ENCODE results near the gene GTF3C5. TPM values are rescaled to one million over a fixed set of nuclear protein-coding genes. Genes with fewer than 3 reads are reported as not detected.

Gene GTF3C5
- total and polyA plus RNA-seq, 9 of the 15 experiments (the other 6 are each of a cell fraction or from before 2014, with no cell fraction given), result 3.8 to 118 (median 83.7) TPM

DNA sequence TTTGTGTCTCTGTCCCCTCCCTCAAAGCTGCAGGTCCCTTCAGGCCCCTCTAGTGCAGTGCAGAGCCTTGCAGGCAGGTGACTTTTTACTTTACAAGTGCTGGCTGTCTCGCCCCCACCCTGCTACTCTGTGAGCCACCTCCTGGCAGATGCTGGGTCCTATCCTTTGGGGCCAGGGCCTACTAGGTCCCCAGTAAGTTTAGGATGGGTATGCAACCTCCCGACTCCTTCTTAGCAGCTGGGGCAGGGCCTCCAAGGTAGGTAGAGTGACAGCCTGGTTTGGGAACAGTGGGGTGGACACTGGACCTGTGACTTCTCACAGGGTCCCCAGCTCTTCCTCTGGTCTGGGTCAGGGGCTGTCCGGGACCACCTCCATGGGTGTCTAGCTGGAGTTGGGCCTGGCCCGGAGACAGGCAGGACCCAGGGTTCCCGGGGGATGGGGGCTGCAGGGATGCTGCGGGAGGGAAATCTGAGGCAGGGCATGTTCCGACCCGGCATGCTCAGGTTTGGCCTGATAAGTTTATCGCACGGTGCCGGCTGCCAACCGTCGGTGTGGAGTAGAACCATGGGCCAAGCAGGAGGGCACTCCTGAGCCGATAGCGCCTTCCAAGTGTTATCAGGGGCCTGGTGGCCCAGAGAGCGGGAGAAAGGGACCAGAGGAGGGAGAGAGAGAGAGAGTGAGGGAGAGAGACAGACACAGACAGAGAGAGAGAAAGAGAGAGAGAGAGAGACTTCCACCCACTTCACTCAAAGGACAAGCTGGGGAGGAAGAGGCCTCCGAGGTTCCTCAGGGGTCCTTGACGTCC lies 31.8 kb upstream of the GTF3C5 start (continued):
- TF ChIP-seq, protein P1, sequence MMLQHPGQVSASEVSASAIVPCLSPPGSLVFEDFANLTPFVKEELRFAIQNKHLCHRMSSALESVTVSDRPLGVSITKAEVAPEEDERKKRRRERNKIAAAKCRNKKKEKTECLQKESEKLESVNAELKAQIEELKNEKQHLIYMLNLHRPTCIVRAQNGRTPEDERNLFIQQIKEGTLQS (IDR thresholded peaks at IDR 0.05), result no peak
- TF ChIP-seq, protein P1 (CRISPR knock-in tag; conservative IDR thresholded peaks at IDR 0.05), result no peak
- TF ChIP-seq PCBP2 (IDR thresholded peaks at IDR 0.05; ENCODE audit: low read depth, low read length, poor library complexity, severe bottlenecking) (no peak), CREB1 (IDR thresholded peaks at IDR 0.05) (peak; percentile 52; the same call in 1 of the 2 replicates), CREB1 (CRISPR knock-in tag; IDR thresholded peaks at IDR 0.05) (no peak), ARID2 (IDR thresholded peaks at IDR 0.05) (no peak), ELK3 (CRISPR knock-in tag; IDR thresholded peaks at IDR 0.05) (no peak), POLR2AphosphoS2 (IDR thresholded peaks at IDR 0.05; ENCODE audit: low read length) (no peak), ZNF407 (IDR thresholded peaks at IDR 0.05; ENCODE audit: low read depth) (0 out of 2 replicates have a peak, but pooled peaks have one; percentile 18), EHMT2 (IDR thresholded peaks at IDR 0.05) (peak; percentile 69)
- TF ChIP-seq, protein P2, sequence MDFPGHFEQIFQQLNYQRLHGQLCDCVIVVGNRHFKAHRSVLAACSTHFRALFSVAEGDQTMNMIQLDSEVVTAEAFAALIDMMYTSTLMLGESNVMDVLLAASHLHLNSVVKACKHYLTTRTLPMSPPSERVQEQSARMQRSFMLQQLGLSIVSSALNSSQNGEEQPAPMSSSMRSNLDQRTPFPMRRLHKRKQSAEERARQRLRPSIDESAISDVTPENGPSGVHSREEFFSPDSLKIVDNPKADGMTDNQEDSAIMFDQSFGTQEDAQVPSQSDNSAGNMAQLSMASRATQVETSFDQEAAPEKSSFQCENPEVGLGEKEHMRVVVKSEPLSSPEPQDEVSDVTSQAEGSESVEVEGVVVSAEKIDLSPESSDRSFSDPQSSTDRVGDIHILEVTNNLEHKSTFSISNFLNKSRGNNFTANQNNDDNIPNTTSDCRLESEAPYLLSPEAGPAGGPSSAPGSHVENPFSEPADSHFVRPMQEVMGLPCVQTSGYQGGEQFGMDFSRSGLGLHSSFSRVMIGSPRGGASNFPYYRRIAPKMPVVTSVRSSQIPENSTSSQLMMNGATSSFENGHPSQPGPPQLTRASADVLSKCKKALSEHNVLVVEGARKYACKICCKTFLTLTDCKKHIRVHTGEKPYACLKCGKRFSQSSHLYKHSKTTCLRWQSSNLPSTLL (IDR thresholded peaks at IDR 0.05), result no peak
- TF ChIP-seq, protein P3, sequence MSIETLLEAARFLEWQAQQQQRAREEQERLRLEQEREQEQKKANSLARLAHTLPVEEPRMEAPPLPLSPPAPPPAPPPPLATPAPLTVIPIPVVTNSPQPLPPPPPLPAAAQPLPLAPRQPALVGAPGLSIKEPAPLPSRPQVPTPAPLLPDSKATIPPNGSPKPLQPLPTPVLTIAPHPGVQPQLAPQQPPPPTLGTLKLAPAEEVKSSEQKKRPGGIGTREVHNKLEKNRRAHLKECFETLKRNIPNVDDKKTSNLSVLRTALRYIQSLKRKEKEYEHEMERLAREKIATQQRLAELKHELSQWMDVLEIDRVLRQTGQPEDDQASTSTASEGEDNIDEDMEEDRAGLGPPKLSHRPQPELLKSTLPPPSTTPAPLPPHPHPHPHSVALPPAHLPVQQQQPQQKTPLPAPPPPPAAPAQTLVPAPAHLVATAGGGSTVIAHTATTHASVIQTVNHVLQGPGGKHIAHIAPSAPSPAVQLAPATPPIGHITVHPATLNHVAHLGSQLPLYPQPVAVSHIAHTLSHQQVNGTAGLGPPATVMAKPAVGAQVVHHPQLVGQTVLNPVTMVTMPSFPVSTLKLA (conservative IDR thresholded peaks at IDR 0.05), result no peak
